Measurements from ENCODE around the gene ILDR2.

The ILDR2 gene

DNA sequence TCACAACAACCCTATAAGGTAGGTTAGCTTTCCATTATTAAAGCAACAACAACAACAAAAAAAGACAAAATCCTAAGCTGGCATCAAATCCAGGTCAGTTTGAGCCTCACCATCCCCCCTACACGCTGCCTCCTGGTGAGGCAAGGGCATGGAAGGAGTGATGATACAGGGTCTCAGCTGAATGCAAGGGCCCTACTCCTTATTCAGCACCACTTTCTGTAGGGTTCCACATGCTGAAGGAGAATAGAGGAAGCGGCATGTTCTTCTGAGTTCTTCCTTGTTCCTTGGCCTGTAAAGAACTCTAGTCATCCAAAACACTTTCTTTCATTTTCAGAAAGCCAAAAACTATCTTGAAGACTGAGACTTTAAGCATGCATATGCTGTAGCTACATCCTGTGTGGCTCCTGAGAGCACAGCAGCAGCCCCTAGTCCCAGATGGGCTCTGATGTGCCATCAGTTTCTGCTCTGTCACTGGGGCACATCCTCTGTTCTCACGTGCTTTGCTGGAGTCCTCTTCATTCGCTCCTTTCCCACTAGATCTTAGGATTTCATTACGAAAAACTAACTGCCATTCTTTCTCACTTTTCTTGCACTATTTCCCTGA is 6.2 kb downstream of the ILDR2 start:
- DNase-seq: no peak

DNA sequence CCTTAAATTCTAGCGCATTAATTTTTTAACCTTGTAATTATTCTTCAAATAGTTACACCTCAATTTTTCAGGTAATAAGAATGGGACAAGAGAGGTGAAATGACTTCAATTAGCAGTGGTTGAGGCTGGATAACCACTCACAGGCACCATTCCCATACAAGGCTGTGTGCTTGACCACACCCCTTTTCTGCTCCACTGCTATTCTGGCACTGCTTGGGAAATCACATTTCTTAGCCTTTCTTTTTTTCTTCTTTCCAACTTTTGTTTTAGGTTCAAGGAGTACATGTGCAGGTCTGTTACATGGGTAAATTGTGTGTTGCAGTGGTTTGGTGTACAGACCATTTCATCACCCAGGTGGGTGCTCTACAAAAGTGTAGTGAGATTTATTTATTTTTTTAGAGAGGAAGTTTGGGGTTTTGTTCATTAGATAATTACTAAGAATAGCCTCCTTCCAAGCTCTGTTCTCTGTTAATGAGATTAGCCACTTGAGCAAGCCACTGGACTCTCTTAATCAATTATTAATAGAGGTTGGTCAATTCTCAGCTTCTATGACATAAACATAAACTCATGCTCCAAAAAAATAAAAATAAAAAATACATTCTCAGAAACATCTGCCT is 14.4 kb downstream of the ILDR2 start:
- no peak for DNase-seq

DNA sequence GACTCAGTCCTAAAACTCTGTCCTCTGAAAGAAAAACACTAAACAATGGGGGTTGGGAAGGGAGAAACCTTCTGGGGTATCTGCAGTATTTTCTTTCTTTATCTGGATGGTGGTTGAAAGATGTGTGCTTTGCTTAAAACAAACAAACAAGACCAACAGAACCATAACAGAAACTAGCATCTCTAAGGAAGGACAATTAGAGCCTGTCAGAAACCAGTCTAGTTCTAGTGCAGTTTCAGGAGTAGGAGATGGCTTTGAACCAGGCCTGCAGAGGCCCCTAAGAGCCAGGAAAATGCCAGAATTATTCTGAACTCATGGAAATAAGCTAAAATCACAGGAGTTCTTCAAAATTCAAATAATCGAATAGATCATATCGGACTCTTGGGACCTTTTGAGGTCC is 18.5 kb downstream of the ILDR2 start:
- DNase-seq: no peak

DNA sequence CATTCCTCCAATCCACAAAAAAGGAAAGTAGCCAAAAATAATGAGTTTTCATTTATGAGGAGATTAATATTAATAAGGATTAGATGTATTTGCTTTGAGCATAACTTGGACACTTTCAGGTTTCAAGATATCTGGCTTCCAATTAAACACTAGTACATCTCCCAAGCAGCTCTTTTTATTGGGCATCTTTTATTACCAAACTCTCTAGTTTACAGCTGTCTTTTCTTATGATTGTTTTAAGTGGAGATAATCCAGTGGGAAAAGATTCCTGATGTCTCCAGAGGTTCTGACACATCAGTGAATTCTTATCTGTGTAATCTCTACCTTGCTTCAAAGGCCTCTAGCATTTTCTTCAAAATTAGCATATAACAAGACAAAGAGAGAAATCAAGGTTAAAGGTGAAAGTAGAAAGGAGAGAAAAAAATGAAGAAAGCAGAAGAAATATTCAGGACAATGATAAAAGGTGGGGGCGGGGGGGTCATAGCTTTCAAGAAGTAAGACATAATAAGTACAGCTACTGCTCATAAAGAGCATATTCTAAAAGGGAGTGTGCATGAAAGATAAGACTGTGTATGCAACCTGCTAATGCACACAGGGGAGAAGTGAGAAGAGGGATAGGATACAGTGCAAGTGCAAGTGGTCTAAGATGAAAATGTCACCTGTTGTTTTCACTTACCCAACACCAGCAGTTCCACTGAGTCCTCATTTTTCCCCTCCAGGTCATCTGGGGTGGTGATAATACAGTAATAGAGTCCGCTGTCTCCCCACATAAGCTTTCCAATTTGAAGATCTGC is 19.1 kb downstream of the ILDR2 start:
- no peak for DNase-seq

DNA sequence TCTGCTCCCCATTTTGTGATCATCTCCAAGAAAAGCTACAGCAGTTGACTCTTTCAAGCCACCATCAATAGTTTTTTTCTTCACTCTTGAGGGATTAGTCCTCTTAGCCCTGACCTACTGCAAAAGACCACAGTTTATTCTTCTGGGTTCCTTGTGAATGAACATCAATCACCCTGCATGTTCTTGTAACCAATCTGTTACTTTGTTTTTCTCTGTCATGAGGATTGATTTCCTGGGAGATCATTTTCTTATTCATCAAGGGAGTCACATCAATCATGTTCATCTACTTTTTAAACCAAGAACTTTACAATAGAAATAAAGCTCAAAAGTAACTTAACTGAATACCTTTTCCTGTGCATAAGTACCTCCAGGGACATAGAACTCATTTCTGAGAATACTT is 21.8 kb downstream of the ILDR2 start:
- DNase-seq: no peak

DNA sequence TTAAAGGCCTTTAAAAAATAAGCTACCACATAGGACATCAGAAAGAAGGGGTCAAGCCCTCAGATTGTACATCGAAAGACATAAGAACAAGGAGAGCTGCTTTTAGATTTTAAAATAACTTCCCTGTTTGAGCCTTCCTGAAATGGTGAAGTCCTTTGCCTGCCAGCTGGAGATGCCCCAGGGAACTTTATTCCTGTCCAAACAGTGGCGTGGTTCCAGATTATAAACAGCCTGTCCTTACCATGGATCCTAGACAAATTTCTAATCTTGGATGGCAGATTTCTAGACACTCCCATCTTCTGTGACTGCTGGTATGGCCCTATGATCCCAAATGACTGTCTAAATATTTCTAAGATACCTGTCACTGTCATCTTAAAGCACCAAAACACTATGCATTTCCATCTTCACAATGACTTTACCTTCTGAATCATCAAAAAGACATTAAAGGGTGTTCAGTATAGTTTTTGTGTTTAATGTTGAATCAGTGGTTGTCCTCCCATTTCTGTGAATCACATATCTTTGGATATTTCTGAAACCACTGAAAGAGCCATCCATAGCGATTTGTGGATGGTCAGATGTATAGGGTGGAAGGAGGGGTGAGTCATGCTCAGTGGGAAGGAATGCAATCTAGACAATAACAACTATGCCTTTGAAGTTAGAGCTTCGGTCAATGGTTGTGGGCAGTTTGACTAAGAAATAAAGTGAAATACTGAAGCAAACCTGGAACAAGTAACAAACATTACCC is 23.2 kb downstream of the ILDR2 start:
- DNase-seq: no peak

DNA sequence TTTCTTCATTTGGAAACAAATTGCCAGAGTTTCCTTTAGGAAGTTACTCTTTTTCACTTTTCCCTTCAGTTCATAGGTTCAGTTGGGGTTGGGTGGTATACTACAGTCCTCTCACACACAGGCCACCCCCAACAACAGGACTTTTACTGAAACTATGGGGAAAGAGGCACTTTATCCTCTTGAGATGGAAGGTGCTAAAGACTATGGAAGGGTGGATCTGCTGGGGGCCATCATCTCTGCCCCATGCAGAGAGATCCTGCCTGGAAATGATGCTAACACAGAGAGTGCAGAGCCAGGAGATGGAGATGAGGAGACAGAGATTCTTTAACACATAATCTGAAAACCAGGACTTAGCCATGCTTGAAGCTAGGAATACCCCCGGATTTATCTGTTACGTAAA is 24.3 kb downstream of the ILDR2 start:
- DNase-seq: no peak

DNA sequence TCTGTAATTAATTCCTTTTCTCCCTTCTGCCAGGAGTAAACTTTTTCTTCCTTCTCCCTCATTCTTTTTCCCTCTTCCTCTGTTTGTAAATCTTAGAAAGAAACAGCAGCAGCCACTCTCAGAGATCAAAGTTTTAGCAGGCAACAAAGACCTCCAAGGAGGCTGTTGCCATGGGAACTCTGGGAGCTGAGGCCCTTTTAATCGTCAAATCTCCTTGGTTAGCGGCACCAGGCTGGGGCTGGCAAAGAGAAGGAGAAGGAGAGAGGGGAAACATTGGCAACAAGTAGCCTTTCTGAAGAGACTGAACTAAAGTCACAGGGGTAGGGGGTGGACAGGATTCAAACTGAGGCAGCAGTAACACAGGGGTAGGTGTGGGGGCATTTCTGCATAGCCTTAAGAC is 25.2 kb downstream of the ILDR2 start:
- no peak for DNase-seq

DNA sequence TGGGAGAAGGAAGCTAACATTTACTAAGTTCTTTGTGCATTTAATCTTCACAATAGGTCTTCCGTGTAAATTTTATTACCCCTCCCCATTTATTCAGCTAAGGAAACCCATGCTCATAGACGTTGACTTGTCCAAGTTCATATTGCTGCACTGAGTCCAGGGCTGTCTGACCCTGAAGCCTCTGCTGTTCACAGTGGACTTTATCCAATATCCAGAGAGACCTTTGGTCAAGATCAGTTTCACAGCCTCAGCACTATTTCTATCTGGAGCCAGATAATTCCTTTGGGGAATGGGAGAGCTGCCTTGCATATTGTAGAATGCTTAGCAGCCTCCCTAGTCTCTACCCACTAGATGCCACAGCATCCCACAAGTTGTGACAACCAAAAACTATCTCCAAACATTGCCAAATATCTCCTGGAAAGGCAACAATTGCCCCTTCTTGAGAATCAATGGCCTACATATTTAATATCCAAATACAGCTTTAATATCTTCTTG is 26.4 kb downstream of the ILDR2 start:
- DNase-seq: no peak

DNA sequence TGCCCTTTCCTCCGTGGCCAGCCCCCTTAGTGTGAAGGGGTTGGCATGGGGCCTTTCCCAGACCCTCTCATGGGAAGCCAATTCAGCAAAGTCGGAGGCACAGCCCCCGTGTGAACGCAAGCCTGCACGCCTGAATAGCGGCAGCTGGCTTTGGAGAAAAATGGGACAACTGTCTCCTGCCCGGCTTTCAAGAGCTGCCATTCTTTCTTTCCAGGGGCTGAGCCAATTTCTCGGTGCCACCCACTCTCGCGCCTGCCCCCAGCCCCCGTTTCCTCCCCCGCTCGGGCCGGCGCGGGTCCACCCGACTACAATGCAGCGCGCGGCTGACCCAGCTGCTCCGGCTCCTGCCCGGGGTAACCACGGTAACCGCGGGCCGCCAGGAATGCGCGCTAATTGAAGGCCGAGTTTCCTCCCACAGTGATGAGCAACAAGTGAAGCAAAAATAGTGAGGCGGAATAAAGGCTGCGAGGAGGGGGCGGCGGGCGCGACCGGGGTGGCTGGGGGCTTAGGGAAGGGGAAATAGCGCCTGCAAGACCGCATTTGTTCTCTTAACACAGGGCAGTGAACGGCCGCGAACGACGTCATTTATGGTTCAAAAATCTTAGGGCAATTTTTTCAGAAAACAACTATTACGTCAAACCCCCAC is 27.8 kb downstream of the ILDR2 start:
- no peak for DNase-seq

DNA sequence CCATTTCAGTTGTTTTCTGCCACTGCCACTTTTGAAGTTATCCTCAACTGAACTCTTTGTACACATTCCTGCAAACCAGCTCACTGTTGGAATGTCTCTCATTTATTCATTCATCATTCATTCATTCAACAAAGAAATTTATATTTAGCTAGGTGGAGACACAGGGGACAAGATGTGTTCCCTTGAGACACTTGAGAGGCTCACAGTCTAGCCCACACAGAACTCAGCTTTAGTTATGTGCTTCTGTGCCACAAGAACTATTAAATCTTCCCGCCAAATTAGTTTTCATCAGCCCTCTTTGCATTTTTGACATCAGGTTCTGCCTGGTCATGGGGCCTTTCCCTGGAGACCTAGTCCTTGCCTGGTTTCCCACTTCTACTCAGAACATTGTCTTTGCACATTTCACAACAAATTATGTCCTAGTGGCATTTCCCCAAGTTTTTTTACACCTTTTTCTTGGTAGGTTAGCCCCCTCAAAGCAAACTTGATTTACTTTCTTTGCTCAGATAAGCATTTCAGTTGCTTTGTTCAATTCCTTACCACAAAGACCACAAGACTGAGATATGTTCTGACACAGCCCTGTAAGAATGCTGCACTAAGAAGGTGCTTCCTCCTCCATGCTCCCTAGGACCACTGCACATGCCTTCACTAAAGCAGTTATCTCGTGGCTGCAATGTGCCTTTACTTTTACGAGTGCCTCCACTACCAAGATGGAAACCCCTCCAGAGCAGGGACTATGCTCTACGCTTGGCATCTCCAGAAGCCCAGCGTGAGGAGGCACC is 31.0 kb downstream of the ILDR2 start:
- no peak for DNase-seq

DNA sequence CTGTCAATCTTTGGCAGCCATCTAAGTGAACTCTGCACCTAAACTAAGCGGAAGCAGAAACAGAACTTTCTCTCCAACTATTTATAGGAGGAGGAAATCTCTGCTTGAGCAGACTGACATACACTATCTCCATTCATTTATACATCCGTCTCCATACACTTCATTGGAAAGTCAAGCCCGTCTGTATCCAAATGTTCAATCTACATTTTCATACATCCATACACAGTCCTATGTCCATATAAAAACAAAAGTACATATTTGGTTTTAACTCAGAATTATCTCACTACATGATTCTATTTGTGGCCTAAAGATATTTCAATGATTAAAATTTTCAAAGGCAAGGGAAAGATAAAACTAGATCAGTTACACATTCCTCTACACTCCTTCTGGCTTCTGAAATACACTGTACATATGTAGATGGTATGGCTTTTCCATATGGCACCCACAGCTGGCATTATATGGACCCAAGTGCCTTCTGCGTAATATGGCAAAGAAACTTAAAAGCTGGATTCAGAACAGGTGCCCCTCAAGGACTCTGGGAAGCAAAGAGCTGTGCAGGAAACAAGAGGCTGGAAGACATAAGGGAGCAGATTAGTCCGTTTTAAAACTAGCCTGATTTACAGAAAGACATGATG is 35.5 kb downstream of the ILDR2 start:
- no peak for DNase-seq

DNA sequence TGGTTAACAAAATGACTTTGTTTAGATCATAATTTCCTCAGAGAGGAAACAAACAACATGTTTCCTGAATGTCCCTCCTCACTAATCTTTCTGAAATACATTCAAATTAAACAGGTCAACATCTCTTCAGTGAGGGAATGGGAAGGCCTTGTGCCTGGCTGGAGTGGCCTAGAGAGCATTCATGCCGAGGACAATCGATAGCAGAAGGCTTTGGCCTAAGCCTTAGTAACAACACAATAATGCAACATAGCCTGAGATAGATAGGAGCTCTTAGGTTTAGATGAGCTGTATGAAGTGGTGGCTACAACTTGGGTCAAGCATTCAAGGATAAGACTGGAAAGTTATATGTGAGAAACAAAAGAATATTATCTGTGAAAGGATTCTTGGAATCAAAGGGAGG is 37.4 kb downstream of the ILDR2 start:
- DNase-seq: no peak

DNA sequence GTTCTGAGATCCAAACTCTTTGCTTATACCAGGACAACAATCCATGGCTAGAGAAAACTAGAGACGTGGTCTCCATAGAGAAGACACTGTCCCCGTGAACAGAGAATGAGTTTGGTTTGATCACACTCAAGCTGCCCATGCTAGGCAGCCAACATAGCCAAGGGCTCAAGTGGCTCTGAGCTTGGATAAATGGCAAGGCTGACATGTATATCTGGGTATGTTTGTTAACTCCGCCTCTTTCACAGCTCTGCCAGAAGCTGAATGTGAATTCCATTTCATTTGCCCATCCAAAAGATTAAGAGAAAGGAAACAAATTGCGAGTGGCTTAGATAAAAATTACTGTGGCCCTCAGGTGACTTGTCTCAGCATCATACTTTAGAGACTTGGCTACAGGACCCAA is 38.0 kb downstream of the ILDR2 start:
- DNase-seq: no peak

DNA sequence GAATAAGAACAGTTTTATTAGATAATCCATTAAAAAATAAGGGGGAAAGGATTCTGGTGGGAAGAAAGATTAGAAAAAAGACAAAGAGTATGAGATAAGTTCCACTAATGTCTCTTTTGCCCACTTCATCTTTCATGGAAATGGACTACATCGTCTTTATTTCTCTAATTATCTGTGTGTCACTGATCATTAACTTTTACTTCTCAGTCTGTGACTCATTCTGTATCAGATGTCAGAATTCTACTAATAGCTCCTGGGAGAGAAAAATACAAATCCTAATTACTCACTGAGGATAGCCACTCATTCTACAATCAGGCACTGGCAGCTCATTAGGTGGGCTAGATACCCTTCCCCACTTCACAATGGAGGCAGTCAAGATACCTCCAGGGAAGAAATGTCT is 41.7 kb downstream of the ILDR2 start:
- no peak for DNase-seq

DNA sequence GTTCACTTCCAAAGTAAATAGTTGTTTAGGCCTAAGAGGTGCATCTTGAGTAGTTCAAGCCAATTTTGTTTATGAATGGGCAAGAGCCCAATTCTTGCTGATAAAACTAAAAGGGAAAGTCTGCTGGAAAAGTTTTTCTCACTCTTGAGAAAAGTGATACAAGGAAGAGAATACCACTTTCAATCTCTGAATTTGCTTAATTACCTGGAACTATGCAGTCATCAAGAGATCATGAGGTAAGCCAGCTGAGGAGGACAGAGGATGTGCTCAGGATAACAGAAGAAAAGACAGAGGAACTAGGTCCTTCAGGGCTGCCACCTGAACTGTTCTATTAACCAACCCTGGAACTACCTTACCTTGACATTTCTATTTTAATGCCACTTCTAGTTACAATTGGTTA is 42.2 kb downstream of the ILDR2 start:
- no peak for DNase-seq

DNA sequence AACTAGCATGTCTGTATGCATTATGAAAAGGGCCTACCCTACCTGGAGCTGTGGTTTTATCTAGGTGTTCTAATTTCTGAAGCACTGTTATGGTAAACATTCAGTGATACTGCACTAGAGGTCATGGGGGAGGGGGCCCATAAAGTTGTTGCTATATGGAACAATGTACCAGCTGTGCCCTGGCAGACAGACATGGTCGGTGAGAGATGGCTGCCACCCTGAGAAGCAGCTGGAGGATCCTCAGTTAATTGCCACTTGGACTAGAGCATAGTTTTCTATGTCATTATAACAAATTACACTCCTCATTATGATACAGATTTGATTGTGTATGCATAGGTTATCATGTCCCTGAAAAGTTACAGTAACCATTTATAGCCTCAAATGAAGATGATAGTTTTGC is 45.4 kb downstream of the ILDR2 start:
- DNase-seq: no peak

DNA sequence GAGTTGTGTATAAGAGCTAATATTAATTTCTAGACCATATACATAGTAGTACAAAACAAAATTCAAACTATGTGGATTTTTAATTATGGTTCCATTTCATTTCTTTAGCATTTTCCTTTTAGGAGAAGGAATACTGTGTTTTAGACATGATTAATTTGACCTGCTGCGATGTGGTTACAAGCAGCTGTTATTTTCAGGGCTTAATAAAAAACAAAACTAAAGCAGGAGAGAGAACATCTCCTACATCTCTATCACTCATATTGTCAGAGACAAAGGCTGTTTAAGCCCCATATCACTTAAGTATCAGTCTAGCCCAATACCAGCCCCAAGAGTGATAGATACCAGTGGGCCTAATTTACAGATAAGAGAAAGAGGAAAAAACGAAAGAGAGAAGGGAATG is 47.6 kb downstream of the ILDR2 start:
- no peak for DNase-seq

DNA sequence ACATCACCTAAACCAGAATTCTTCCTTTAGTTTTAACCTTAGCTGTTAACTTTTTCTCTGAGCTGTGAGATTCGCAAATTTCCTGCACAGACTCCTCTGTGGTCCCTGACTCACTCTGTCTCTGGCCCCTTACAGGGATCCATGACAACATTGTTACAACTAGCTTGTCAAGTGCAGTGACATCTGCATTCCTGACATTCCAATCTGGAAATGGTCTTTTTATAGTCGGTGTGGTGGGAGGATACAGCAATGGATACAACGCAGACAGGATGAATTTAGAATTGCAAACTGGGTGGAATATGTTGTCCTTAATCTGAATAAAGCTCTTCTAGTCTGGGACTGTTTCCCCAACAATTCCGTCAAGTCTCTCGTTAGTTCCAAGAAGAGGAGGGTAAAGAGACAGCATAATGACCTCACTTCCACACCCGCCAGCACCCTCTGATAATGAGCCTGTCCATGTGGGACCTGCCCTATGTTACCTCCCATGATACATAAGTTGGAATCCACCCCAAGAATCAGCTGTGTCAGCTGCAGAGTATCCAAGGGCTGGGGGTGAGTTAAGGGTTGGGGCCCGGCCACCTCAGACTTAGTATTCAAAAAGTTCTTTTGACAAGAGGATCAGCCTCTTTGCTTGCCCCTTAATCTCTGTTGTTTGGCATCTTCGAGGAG is 49.4 kb downstream of the ILDR2 start:
- DNase-seq: peak; percentile 14

DNA sequence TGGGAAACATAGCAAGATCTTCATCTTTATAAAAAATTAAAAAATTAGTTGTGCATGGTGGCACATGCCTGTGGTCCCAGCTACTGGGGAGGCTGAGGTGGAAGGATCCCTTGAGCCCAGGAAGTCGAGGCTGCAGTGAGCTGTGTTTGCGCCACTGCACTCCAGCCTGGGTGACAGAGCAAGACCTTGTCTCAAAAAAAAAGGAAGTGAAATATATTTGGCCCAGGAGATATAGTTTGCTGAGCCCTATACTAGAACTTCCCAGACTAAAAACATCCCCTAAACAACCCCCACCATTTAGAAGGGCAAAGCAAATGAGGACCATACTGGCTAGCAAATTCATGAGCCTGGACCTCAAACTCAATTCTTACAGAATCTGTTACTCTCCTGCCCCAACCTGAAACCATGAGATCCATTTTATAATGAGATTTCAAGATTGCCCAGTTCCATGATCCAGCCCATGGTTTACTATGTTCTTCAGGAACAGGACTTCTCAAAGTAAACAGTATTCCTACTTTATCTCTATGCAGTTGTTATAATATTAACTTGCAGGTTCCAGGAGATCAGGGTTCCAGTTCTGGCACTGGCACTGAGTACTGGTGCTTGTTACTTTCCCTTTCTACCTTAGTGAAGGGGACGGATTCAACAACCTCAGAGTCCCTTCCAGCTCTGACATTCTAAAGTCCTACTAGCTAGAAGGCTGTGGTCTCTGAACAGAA is 50.4 kb downstream of the ILDR2 start:
- DNase-seq: no peak
